GM21447 (cell line): ENCODE measurements around the gene RUVBL2.

Experiments used
- ATAC-seq: cut with Tn5 transposase; IDR thresholded peaks from one replicate; pipeline ENCODE4 v1.9.1; 2021; ENCODE audit not compliant: unreplicated experiment

Gene RUVBL2

DNA sequence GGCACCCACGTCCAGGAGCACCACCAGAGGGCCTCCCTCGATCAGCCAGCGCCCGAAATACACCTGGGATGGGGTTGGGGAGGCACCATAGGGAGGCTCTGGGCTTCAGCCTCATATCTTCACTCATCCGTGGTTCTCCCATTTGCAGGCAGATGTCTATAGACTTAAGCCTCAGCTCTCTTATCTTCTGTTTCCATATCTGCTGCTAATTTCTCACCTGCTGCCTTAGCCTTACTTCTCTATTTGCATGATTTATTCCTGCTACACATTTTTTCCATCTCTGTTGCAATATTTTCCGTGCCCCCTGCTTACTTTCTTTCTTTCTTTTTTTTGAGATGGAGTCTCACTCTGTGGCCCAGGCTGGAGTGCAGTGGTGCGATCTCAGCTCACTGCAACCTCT is 6.4 kb upstream of the RUVBL2 start:
- no peak for ATAC-seq

- ATAC-seq: no peak
Measured at GRCh38 chr19:48988286-48988685, 5.4 kb upstream of the RUVBL2 start.

- no peak for ATAC-seq
Measured at GRCh38 chr19:48988860-48989259, 4.8 kb upstream of the RUVBL2 start.

GRCh38 chr19:48989701-48990291 is 3.9 kb upstream of the RUVBL2 start:
- ATAC-seq: no peak

DNA sequence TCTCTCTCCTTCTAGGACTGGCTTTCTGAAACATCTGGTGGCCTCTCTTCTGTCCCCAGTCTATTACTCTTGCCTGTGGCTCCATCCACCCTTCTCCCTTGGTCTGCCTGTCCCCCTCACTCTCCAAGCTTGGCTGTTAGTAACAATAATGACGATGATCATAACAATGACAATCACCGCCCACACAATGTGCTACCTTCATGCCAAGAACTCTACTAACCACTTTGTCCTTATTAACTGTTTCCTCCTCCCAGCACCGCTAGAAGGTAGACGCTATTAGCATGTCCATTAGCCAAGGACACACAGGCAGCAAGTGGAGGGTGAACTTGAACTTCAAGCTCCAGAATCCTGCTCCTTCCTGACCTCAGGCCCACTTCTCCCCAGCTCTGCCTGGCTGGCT is 3.3 kb upstream of the RUVBL2 start:
- no peak for ATAC-seq

- no peak for ATAC-seq
Measured at GRCh38 chr19:48991011-48991609, 2.6 kb upstream of the RUVBL2 start.

- no peak for ATAC-seq
Measured at GRCh38 chr19:48991873-48992580, 1.7 kb upstream of the RUVBL2 start.

- ATAC-seq: peak; percentile 13
Measured at GRCh38 chr19:48992581-48993174, 1.0 kb upstream of the RUVBL2 start.

GRCh38 chr19:48994035-48994386 is 324 bp downstream of the RUVBL2 start:
- no peak for ATAC-seq

GRCh38 chr19:48997972-48998371 is 4.3 kb downstream of the RUVBL2 start:
- ATAC-seq: no peak

GRCh38 chr19:48999481-49000325 is 6.0 kb downstream of the RUVBL2 start:
- no peak for ATAC-seq

GRCh38 chr19:49004133-49004532 is 10.4 kb downstream of the RUVBL2 start:
- ATAC-seq: no peak

DNA sequence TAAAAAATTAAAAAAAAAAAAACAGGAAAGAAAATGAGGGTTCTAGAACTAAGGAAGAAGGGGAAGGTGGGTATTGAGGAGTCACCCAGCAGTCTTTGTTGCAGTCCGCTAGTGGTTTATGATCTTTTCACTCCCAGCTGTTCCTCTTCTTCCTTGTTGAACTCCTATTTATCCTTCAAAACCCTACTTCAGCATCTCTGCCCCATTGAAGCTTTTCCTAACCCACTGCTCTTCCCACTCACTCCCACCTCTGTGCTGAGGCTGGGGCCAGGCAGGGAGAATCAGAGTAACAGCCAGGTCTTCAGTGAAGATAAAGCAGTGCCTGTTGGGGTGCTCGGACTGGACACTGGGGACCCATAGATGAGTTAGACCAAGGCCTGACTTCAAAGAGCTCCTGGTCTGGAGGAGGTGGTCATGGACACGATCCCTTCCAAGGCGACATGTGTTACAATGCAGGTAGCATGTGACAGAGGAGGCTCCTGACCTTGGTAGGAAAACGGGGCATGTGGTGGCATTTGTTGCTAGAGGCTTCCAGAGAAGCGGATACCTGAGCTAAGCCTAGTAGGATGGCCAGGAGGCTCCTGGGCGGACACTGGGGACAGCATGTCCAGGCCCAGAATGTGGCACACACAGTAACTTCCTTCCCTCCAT is 11.4 kb downstream of the RUVBL2 start:
- ATAC-seq: no peak

DNA sequence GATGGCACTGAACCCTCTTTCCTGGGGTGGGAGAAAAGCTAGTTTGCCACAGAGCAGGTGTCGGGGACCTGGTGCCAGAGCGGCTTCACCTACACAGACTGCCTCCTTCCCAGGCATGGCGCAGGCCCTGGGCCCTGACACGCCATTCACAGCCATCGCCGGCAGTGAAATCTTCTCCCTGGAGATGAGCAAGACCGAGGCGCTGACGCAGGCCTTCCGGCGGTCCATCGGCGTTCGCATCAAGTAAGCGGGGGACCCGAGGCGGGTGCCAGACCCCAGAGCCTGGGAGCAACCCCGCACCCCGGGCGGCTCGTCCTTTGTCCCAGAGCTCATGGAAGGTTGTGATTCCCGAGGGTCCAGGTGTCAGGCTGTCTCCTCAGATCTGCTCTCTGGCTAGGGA is 13.2 kb downstream of the RUVBL2 start:
- ATAC-seq: no peak

DNA sequence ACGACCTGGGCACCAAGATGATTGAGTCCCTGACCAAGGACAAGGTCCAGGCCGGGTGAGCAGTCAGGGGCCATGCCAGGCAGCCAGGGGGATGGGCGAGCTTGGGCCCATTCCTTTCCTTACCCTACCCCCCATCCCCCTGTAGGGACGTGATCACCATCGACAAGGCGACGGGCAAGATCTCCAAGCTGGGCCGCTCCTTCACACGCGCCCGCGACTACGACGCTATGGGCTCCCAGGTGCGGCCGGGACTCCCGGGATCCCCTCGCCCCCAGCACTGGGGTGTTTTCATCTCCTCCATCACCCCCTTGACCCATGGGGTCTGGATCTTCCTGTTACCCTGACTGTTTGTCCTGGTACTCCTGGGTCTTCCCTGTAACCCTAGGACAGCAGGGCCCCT is 16.1 kb downstream of the RUVBL2 start:
- no peak for ATAC-seq

- ATAC-seq: no peak
Measured at GRCh38 chr19:49010453-49010852, 16.8 kb downstream of the RUVBL2 start.

DNA sequence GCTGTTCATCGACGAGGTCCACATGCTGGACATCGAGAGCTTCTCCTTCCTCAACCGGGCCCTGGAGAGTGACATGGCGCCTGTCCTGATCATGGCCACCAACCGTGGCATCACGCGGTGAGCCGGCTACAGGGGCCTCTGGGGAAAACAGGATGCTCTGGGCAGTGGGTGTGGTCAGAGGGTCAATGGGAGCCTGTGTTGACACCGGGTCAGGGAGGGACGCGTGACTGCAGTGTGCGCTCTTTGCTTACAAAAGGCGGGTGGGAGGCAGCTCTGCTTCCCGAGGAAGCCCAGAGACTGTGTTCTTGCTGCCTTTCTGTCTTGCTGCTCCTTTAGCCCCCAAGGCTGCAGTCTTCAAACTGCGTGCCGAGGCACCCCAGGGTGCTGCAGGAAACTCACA is 17.5 kb downstream of the RUVBL2 start:
- ATAC-seq: no peak

DNA sequence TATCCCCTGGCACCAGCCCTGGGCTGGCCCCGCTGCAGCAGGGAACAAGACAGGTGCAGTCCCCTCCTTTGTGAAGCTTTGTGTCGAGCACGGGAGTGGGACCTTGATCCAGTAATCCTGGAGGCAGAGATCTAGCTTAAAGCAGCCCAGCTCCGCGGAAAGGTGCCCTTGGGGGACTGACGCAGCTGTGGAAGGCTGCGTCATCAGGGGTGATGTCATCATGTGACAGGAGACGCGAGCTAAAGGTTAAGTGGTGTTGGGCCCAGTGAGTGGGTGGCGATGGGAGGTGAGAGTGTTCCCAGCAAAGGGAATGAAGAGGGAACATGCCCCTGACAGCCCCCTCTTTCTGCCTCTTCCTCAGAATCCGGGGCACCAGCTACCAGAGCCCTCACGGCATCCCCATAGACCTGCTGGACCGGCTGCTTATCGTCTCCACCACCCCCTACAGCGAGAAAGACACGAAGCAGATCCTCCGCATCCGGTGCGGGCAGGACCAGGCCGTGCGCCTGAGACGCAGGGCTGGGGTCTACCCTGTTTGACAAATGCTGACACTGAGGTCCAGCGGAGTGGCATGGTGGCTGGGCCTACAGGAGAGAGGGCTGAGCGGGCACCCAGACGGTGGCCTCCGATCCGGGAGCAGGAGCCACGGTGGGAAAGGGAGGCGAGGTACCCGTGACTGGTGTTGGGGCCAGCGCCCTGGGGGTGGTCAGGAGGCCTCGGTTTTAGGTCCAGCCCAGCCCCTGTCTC is 20.6 kb downstream of the RUVBL2 start:
- ATAC-seq: no peak

DNA sequence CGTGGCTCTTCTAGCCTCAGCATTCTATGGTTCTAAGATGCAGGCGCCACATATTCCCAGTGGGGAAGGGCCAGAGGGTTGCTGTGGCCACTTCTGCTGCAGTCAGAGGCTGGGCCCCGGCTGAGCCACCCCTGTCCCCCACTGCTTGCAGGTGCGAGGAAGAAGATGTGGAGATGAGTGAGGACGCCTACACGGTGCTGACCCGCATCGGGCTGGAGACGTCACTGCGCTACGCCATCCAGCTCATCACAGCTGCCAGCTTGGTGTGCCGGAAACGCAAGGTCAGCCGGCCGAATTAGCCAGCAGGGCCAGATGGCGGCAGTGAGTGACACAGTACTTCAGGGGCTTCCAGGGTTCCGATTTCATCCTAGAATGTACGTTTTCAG is 21.2 kb downstream of the RUVBL2 start:
- ATAC-seq: no peak
